Frontal cortex (tissue), 4 donors: ENCODE measurements around the gene EMILIN2. TPM values are rescaled to one million over a fixed set of nuclear protein-coding genes. Genes with fewer than 3 reads are reported as not detected.

Experiments used
- DNase-seq, 2 donors: peaks; one replicate each; pipeline ENCODE4 v3.0.0; 2012; ENCODE audit warnings: low spot score in 2 of 2
- FAIRE-seq: peaks from 2 replicates; lab custom pipeline; 2012; peaks lifted over from hg19 to GRCh38; lab: Jason Lieb, UNC
- total RNA-seq: library from RNA; depleted of rRNA; stranded (reverse); fragments of >200 nt; gene quantifications from one replicate; pipeline ENCODE4 v1.2.3, GENCODE V29; 2014
- donor health status: control.
- donor health status: control.
- donor health status: control.

The EMILIN2 gene
- total RNA-seq, 1 donor from 2014 or later, result 1.6 TPM

DNA sequence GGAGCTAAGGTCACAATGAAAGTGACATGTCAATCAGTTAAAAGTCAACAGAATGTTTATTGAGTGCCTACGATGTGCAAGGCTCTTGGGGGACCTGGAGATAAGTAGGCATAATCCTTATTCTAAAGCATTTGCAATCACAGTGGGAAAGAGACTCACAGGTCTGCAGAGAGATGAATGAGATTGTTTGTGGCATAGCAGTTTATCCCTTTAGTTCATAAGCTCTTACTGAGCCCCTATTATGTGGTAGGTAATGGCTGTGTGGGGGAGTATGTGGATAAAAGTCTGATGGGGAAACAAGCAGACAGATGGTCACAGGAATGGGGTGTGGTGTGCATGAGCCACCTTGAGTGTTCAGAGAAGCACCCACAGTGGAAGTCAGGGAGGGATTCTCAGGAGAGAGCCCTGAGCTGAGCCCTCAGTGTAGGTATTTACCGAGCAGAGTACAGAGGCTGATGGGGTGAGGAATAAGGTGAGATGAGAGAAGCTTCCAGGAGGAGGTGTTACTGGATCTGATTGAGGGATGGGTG, 48.1 kb downstream of the EMILIN2 start:
- DNase-seq (no peak), FAIRE-seq (no peak)

DNA sequence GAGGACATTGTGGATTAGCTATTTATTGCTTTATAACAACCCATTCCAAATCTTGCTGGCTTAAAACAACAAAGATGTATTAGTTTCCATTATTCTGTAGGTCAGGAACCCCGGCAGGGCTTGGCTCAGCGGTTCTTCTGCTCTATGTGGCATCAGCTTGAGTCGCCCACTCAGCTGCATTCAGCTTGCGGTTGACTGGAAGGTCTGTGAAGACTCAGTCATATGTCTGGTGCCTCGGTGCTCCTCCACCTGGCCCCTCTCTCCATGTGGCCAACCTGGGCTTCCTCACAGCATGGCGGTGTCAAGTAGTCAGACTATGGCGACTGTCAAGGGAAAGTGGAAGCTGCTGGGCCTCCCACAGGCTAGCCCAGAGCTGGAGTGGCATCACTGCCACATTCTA, 48.6 kb downstream of the EMILIN2 start:
- no peak for DNase-seq
- FAIRE-seq, result no peak

DNA sequence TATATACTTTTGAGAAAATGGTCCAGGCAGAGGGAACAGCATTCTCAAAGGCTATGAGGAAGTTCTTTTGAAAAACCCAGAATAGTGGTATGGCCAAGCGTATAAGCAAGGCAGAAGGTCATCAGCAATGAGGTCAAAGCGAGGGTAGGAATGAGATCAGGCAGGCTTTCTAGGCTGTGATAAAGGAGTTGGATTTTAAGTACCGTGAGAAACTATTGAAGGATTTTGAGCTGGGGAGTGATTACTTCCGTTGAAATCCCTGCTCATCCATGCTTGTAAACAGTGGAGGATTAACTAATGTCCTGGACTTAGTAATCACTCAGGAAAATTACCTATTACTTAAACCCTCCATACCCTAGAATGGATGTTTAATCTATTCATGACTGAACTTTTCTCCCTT, 50.2 kb downstream of the EMILIN2 start:
- FAIRE-seq (no peak), DNase-seq (no peak)

DNA sequence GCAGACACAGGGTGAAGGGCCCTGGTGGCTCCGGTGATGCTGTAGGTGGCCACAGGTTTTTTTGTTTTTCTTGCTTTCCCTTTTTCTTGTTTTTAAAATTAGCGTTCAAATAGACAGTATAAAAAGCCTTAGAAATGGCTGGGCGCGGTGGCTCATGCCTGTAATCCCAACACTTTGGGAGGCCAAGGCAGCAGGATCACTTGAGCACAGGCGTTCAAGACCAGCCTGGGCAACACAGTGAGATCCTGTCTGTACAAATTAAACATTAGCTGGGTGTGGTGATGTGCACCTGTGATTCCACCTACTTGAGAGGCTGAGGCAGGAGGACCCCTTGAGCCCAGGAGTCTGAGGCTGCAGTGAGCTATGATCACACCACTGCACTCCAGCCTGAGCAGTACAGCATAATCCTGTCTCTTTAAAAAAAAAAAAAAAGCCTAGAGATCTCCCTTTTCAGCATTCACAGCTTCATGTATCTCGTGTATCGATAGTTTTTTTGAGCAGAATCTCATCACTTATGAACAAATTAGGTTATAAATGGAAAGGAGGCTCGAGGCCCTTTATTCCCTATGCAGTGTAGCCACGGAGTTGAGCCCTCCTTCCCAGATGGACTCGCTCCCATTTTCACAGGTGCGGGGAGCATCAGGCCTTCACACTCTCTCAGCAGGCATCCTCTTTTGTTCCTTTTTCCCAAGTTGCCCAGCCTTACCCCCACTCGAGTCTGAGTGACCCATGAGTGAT, 50.8 kb downstream of the EMILIN2 start:
- DNase-seq, result no peak
- no peak for FAIRE-seq

DNA sequence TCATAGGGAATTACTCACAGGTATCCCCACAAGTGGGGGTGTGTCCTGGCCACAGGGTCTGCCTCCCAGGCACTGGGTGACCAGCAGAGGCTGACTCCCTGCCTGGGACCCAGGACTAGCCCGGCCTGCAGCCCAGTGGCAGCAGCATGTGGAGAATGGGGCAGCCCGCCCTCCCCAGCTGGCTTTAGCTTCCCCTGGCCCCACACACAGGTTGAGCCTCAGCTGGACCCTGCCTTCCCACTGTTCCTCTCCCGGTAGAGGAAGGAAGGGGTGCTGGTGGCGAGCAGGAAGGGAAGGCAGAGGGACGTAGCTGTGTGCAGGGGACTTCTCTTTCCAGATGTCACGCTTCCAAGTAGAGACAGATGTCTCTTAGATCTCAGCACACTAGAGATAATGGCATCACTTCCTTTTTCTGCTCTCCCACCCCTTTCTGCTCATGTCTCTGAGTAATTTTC, 51.4 kb downstream of the EMILIN2 start:
- FAIRE-seq, result no peak
- DNase-seq, result no peak

DNA sequence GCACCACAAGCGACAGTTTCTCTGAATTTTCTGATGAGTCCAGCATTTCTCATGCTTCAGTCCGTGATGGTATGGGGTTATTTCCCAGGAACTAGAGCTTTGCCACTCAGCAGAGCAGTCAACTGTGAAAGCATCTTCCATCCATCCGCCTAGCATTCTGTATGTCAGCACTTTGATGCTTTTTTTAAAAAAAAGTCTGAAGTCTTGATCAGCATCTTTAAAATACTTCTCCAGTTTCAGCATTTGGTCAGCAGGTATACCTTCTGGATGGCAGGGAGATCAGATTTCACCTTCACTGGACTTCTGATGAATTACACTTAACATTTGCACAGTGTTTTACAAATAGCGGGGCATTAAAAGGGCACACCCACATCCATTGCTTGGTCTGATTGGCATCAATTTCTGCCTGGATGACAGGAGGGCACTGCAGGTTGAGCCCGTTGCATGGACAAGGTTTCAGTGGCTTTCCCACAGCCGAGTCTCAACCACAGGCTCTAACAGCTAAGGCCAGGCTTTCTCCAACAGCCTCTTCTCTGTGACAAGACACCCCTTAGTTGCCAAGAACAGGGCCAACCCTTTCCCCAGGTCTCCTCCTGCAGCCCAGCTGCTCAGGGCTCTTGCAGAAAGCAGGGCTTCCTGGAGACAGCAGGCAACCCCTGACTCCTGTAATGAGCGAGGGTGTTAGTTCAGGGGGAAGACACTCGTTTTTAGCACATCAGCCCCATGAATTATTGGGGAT, 54.0 kb downstream of the EMILIN2 start:
- DNase-seq (no peak), FAIRE-seq (no peak)

DNA sequence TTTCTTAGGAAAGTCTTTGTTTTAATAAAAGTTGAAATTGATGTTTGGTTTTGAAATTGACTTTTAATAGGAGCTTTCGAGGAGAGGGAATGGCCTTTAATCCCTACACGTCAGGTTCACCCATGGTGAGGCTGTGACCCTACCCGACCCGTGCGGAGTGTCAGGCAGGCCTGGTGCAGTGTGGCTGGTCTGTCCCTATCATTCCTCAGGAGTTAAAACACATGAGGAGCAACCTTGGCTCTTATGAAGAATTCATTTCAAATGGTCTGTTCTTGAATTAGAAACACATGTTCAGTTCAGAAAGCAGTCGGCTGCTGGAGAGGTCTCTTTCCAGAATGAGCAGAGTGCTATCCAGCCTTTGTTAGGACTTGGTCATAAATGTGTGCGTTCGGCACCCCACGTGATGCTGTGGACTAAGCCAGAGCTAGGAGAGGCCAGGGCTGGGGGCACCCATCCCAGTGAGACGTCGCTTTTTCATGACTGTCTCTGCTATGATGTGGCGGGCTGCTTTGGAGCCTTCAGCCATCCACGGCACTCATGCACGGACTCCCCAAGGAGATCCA, 54.7 kb downstream of the EMILIN2 start:
- DNase-seq, result no peak
- no peak for FAIRE-seq

DNA sequence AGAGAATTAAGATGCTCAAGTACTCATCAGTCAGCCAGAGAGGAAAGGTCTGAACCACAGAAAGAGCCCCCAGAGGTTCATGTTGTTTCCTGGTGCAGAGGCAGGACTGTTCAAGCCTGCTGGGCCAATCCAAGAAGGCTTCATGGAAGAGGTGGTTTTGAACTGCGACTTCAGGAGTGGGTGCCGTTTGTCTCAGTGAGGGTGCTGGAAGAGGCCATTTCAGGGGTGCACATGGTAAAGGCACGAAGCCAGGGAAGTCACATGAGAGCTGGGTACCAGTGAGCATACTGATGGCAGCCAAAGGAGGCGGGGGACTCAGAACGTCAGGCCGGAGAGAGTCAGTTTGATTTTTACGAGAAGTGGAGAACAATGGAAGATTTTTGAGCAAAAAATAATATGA, 55.5 kb downstream of the EMILIN2 start:
- DNase-seq, result no peak
- FAIRE-seq, result no peak

DNA sequence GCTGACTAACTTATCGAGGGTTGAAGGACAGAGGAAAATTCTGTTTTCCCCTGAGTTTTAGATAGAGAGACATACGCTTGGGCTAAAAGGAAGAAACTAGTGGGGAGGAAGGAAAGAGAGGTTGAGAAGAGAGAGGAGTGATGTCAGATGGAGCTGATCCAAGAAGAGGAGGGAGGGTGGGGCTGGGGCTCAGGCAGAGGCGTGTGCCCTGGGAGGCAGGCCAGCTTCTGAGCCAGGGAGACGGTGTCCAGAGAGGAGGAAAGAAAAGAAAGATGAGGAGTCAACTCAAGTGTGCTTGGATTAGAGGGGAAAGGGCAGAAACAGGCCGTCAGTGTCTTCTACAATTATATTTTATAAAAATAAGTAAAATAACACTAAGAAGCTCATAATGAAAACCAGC, 56.2 kb downstream of the EMILIN2 start:
- FAIRE-seq, result no peak

DNA sequence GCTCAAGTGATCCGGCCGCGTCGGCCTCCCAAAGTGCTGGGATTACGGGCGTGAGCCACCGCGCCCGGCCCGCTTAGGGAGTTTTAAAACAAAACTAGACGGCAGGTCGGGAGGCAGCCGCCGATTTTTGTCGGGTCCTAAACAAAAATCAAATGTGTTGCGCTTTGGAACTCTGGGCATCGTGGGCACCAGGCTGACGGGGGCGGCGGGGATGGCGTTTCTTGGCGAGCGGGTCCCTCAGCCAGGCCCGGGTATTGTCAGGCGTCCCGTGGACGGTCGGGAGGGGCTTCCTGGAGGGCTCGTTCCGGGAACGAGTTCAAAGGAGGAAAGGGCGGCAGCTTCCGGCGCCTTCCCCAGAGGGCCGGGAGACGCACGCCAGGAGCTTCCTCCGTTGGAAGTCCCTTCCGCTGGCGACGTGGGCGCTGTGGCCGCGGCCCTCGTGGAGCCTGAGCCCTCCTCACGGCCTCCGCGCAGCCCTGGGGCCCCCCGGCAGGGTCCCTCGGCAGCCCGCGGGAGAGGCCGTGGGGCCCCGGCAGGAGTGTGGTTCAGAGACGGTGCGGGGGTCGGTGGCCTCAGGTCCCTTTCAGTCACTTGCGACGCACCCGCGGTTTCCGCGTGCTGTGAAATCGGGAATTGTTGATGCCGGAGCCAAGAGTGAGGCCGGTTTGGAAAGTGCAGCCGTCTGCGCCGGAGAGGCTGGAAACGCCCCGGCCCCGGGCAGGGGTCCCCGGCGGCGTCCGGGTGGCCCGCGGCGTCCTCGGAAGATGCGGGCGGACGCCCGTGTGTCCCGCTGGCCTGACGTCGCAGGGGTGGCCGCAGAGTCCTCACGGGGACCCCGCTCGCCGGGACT, 59.3 kb downstream of the EMILIN2 start:
- DNase-seq, result peak; percentile 55 to 77
- no peak for FAIRE-seq

More for the DNA sequence above, 56.2 kb downstream of the EMILIN2 start:
- no peak for DNase-seq

DNA sequence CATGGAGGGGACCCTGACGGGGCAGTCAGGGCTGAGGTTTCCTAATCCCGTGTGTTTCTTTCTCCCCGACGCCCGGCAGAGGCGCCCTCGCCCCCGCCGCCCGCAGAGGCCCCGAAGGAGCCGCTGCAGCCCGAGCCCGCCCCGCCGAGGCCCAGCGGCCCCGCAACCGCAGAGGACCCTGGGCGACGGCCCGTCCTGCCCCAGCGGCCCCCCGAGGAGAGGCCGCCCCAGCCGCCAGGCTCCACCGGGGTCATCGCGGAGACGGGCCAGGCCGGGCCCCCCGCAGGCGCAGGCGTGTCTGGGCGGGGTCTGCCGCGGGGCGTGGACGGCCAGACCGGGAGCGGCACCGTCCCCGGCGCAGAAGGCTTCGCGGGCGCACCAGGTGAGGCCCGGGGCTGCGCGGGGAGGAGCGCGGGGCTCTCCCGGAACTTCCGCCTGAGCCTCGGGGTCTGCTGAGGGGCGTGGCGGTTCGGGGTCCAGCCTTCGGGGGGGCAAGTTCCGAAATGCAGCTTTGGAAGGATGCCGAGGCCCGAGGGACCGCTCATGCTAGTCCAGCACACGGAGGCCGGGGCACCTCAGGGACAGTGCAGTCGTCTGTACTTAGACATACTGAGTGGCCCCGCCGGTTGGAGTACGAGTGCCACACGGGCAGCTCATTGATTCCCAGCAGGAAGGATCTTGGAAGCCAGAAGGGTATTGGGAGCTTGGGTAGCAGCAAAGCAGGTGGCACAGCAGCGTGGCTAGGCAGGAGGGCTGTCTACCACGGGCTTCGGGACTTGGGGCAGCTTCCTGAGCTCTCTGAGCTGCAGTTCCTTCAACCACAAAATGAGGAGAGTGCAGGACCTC, 60.1 kb downstream of the EMILIN2 start:
- DNase-seq (peak; percentile 47 to 64), FAIRE-seq (no peak)

DNA sequence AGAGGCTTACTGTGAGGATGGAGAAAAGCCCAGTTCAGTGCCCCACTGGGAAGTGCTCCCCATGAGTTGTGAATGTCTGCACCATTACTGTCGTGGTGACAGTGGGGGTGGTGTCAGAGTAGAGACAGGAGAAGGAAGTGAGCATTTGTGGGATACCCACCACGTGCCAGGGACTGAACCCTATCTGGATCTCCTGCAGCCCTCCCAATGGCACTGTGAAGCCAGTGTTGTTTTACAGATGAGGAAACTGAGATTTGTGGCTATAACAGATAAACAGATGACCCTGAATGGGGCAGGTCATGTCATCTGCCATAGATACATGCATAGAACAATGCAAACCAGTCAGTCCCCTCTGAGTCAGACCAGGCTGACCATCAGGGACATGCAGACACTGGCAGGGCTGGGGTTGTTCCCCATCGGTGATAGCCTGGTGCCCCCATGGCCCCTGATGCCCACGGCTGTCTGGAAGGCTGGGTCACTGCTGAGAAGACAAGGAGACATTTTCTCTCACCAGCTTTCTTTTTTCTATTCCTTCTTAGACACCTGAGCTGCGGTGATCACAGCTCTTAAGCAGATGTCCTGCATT, 60.8 kb downstream of the EMILIN2 start:
- FAIRE-seq (no peak), DNase-seq (peak in 1 of 2 donors; percentile 33)

DNA sequence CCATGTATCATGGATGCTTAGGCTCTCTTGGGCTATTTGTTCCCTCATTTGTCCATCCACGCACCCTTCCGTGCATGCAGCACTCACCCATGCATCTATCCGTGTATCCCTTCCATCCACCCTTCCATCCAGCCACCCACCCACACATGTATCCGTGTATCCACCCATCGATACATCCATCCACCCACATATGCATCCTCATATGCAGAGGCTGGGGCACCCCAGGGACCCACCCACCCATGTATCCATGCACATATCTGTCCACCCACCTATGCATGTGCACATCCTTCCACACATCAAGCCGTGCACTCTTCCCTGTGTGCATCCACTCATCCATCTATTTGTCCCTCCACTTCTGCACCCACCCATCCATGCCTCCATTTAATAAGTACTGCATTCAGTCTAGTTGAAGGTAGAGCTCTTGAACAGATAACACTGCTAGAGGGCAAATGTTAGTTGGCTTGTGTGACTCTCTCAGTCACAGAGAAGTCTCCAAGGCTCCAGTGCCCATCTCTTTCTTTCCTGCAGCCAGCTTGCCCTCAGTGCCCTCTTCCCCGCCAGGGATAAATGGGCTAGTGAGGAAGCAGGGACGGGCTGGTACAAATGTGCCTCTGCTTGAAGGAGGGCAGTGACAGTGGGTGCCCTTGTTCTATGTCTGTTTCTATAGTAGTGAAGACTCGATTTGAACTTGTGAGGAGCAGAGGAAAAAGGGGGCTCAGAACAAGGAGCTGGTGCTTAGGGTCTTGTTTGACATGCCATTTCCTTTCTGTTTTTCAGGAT, 61.5 kb downstream of the EMILIN2 start:
- DNase-seq (no peak), FAIRE-seq (no peak)

DNA sequence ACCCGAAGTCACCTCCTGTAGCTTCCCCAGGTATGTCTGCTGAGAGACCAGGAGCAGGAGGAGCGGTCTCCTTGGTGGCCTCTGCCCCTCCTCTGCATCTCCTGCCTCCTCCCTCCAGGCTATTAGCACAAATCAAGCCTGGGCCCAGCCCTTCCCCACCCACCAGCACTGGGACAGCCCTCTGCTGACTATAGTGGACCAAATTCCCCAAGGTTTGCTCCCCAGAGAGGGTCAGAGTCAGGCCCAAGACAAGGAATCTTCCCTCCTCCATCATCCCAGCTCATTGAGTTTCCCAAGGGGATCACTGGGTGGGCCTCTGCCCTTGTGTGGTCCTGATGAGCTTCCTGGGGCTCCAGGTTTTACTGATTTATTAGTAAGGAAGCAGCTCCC, 62.1 kb downstream of the EMILIN2 start:
- no peak for DNase-seq
- FAIRE-seq, result no peak

DNA sequence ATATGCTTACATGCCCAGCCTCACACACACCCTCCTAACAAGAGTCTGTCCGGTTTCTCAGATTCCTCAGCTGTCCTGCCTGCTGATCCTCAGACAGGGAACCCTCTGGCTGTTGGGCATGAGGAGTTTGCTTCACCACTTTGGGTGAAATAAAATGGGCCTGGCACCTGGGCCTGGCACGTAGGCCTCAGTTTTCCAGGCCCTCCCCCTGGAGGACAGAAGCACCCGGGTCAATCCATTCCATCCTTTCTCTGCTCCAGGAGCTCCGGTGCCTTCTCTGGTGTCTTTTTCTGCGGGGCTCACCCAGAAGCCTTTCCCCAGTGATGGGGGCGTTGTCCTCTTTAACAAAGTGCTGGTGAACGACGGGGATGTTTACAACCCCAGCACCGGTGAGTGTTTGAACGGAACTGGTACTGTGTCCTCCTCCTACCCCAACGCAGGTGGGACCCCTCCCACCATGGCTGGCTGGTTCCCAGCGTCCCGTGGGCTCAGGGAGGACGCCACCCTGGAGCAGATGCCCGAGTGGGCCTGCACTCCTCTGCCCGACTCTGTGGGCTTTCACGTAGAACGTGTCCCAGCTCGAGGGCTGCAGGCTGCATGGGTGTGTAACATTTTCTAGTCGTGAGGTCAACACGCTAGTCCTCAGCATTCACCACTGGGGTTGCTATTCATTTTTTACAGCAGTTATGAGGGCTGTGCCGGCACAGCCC, 62.8 kb downstream of the EMILIN2 start:
- FAIRE-seq (no peak), DNase-seq (no peak)

DNA sequence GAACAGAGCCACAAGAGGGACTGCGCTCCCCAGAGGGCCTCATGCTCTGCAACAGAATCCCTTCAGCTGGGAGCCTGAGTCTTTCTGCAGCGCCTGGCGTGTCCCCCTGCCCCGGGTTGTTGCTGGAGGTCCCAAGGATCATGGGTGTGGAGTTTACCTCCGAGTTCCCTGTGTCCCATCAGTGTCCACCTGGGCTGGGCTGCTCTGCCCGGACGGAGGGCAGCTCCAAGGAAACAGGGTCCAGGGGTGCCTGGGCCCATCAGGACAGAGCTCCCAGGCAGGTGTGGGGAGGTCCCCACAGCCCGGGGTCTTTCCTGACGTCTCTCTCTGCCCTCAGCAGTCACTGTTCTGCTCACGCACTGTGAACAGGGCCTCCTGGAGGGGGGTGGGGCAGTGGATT, 63.5 kb downstream of the EMILIN2 start:
- FAIRE-seq (no peak), DNase-seq (no peak)

DNA sequence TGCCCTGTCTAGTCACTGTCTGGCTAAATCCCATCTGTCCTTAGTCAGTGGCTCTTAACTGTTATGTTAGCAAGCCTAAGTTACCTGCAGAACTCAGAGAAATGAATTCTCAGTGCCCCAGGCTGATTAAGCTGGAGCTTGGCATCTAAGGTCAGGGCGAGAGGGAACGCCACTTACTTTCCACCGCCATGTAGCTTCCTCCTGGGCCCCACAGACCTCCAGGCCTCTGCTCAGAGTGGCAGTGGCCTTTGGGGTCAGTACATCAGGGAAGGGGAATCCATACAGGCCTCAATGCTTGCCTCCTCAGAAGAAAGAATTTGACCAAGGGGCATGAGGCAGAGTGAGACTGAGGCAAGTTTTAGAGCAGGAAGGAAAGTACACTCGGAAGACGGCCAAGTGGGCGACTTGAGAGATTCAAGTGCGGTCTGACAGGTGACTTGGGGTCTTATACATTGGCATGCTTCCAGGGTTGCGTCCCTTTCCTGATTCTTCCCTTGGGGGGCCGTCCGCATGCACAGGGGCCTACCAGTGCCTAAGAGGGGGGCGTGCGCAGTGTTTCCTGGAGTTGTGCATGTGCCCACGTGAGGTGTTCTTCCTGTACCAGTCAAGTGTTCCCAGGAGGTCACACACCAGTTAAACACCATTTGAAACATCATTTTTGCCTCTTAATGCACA, 64.1 kb downstream of the EMILIN2 start:
- FAIRE-seq (no peak), DNase-seq (no peak)
